H54 (cell line): Measurements from ENCODE around the gene VANGL1.

Experiments
- DNase-seq: peaks from one replicate; pipeline ENCODE4 v3.0.0; 2011; ENCODE audit warnings: low spot score, mixed read lengths; ENCODE audit not compliant: insufficient read length
- FAIRE-seq: peaks from 3 replicates; lab custom pipeline; 2011; peaks lifted over from hg19 to GRCh38; lab: Jason Lieb, UNC
- POLR2A ChIP-seq: IDR thresholded peaks from 2 replicates; pipeline ENCODE4 v1.6.1; 2011; ENCODE audit warnings: low read depth, mild to moderate bottlenecking, low read length

Gene VANGL1

DNA sequence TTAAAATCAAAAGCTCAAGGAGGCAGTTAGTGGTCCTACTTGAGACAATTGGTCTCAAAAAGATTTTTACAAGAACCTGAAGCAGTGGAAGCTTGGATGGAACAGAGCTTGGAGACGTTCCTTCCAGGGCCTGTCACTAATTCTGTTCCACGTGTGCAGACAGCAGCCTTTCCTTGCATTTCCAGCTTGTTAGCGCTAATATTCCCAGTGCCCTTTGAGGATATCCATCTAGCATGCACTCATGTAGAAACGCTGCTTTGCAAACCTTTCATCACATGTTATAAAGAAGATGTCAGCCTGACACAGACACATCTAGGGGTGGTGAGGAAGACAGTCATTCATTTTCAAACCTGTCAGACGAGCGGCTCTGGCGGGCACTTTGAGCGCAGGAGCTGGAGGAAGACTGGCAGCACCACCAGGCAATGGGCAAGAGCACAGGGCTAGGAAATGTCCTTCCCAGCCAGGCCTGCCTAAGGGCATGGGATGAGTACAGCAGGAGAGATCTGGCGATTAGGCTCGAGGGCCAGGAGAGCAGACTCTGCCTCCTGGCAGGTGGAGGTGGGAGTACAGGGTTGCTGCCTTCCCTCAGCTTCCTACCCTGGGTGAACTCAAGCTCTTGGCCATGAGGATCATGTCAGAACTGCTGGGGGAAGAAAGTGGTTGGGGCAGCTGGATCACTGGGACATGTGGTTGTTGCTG, 71.3 kb downstream of the VANGL1 start:
- DNase-seq (no peak), FAIRE-seq (no peak)
- TF ChIP-seq POLR2A, result no peak

- FAIRE-seq, result no peak
- DNase-seq, result no peak
- no peak for TF ChIP-seq POLR2A
Observed at GRCh38 chr1:115713906-115714305, 72.1 kb downstream of the VANGL1 start.

- no peak for FAIRE-seq
- TF ChIP-seq POLR2A, result no peak
- no peak for DNase-seq
Observed at GRCh38 chr1:115714572-115715141, 72.9 kb downstream of the VANGL1 start.

- TF ChIP-seq POLR2A, result no peak
- DNase-seq (no peak), FAIRE-seq (no peak)
Observed at GRCh38 chr1:115717541-115717940, 75.8 kb downstream of the VANGL1 start.

DNA sequence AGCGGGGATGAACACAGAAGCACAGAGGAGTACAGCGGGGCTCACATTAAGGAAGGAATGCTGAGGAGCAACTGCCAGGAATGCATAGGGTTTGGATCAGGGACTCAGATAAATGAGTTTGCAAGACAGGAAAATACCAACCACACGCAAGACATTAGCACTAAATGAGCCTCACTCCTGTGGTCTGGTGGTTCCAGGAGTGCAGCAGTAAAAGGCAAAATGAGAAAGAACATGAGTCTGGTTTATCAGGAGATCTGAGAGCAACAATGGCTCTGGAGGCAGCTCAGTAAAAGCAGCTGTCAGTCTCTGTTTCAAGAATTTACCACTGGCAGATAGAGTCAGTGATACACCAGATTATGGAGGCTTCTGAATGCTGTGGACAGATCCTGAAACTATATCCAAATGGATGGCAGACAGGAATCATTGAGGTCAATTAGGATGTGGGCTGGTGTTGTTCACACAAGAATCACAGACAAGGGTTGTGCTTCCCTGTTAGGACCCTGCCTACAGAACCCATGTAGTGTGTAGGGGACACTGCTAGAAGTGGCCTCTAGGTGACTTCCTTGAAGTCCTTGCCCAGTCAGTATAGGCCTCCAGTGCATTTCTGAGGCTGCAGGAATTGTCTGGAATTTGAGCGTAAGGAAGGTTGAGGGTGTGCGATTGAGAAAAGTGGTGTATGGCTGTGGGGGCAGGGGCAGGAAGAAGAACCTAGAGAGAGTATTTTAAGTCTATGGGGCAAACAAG, 76.4 kb downstream of the VANGL1 start:
- DNase-seq (no peak), FAIRE-seq (no peak)
- TF ChIP-seq POLR2A, result no peak

DNA sequence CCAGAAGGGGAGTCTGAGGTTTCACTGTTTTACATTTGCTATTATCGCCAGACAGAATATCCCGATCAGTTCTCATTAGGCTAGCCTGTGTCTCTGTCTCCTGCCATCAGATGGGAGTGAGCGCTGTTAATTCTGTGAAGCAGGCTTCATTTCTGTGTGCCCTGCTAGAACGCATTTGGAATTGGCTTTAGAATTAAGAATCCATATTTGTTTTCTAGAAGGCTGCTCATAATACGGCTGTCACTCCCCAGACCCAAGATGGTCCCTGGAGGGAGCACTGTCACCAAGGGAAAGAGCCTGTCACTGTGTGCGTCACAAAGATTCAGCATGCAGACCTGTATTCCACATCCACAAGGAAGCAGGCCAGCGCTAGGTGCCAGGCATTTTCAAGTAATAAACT, 77.5 kb downstream of the VANGL1 start:
- FAIRE-seq (no peak), DNase-seq (no peak)
- no peak for TF ChIP-seq POLR2A

DNA sequence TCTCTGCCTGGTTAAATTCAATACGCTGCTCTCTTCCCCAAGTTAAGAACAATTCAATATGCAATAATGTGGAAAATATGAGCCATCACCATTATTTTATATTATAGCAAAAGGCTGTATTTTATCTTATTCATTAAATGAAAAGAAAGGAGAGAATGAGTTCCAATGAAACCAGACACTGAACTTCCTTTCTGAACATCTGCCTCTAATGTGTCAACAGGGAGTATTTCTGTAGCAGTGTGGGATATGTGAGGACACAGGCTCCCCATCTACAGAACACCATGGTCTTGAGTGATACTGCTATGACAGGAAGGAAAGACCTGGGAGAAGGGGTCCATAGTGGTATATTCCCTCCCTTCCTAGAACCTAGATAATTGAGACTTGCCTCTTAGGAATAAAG, 80.5 kb downstream of the VANGL1 start:
- DNase-seq (no peak), FAIRE-seq (no peak)
- TF ChIP-seq POLR2A, result no peak

DNA sequence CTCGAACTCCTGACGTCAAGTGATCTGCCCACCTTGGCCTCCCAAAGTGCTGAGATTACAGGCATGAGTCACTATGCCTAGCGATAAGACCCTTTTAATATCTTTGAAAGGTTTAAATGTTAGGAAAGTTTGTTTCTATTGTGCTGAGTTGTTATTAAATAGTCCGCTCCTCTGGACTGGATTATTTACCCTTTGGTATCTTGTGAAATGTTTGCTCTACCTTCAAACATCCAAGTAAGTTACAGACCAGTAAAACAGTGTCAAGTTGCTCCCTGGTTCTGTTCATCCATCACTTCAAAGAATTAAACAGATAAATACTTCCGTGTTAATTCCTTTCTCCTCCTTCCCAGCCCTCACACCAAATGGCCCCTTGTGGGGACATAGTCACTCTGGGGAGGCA, 82.0 kb downstream of the VANGL1 start:
- FAIRE-seq, result no peak
- no peak for DNase-seq
- TF ChIP-seq POLR2A, result no peak

DNA sequence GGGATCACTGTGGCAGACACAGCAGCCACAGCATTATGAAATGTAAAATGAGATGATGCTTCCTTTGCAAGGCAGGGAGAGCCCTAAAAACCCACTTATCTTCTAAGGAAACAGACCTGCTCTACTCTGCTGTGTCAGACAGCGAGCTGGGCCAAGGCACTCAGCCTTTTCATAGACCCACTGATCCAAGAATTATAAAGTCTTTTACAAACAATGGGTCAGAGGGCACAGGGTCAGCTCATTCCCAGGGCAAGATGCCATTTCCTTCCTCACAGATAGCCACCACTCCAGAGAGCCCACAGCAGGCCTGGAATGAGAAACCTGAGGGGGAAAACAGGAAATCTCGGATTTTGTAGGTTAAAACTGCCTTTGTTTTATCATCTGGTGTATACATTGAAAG, 83.8 kb downstream of the VANGL1 start:
- TF ChIP-seq POLR2A, result no peak
- DNase-seq (no peak), FAIRE-seq (no peak)

DNA sequence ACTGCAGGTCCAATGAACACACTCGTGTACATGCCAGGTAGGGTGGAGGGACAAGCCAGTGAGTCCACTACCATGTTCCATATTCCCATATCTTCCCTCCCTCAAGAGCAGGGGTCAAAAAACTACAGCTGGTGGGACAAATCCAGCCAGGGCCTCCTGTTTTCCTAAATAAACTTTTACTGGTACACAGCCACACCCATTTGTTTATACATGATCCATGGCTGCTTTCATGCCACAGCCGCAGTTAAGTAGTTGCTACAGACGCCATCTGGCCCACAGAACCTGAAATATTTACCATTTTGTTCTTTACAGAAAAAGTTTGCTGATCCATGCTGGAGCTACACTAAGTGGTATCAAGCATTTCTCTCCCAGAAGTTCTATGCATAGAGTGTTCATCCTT, 84.4 kb downstream of the VANGL1 start:
- DNase-seq, result no peak
- no peak for TF ChIP-seq POLR2A
- FAIRE-seq, result no peak

DNA sequence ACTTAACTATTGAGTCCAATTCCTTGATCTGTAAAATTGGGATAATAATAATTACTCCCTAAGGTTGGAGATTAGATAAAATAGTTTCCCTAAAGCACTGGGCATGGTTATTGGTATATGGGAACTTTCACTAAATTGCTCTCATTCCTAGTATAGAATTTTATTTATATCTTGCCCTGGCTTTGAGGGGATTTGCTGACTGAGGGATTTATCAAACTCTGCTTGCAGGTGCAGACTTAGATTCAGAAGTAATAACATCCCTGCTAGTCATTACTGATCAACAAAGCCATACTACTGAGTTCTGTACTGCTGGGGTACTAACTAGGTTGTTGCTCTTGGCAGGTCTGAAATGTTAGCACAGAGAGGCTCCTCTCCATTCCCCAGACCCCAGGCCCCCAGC, 84.8 kb downstream of the VANGL1 start:
- no peak for FAIRE-seq
- TF ChIP-seq POLR2A, result no peak

GRCh38 chr1:115727706-115728249, 86.0 kb downstream of the VANGL1 start:
- FAIRE-seq, result no peak
- peak; percentile 8 for DNase-seq
- no peak for TF ChIP-seq POLR2A

More for the DNA sequence above, 84.8 kb downstream of the VANGL1 start:
- DNase-seq, result no peak

DNA sequence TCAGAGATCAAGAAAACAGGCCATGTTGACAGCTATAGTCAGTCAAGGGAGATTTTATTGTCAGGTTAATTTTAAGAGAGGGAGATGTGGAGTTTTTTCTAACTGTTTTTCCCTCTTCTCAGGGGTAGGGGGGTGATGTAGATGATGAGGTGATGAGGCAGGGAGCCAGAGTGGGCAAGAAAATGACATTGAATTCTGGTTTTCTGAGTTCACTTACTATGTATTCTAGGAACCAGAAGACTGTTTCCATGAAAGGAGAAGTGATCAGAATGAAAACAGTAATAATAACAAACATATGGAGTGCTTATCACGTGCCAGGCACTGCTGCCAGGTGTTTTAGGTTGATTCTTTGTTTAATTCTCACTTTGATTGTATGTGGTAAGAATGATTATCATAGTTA, 86.6 kb downstream of the VANGL1 start:
- DNase-seq (no peak), FAIRE-seq (no peak)
- no peak for TF ChIP-seq POLR2A

DNA sequence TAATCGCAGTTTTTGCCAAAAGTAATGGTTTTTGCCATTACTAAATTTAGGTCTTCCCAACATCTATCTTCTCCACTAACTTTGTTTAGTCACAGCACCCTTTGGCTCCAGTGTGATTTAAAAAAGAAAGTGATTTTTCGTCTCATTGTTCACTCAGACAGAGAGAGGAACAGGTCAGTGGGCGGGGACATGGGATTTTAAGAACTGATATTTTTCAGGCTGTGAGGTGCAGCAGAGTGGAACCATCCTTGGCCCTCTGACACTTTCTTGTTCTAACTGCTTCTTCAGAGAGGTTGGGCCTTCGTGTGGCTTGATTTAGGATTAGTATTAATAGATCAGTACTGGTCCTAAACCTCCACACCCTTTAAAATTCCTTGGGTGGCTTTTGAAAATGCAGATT, 88.0 kb downstream of the VANGL1 start:
- DNase-seq (no peak), FAIRE-seq (no peak)
- no peak for TF ChIP-seq POLR2A
